NCI-H2196 (cell line): ENCODE results near the gene AK1.
"Not testable (repeated sequence)": the region's sequence is repeated elsewhere in the genome, so short reads cannot be mapped to it uniquely, and the experiment has no call there.

ENCODE experiments used
- DNase-seq: peaks from one replicate; lab custom pipeline; 2025; ENCODE audit not compliant: unreplicated experiment; lab: John Stamatoyannopoulos, UW

The AK1 gene

DNA sequence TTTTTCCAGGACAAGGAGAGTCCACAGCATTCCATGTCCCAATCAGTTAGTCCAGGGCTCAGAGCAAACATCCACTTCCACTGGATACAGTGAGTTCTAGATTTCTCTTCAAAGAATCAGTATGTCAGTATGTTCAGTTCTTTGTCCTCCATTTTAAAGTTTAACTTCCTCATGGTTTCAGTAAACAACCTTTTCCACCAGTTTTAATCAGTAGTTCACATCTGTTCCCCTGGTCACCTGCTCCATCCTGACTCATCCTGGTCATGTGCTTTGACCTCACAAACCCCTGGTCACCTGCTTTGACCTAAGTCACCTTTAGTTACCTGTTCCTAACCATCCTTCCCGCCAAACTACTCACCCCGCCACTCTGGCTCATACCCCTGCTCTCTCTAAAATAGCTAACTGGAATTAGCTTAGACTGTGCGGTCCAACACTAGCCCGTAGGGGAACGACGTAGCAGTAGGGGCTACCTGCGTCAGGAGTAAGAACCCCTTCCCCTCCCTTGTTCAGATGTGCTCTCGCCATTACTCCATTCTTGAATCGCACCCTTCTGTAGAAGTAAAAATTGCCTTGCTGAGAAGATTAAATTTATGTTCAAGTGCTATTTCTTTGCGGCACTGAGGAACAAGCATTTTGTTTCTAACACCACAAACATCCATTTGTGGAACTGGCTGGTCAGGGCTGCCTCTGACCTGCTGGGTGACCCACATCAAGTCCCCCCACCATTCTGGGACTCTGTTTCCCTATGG lies 28.5 kb downstream of the AK1 start:
- no peak for DNase-seq

DNA sequence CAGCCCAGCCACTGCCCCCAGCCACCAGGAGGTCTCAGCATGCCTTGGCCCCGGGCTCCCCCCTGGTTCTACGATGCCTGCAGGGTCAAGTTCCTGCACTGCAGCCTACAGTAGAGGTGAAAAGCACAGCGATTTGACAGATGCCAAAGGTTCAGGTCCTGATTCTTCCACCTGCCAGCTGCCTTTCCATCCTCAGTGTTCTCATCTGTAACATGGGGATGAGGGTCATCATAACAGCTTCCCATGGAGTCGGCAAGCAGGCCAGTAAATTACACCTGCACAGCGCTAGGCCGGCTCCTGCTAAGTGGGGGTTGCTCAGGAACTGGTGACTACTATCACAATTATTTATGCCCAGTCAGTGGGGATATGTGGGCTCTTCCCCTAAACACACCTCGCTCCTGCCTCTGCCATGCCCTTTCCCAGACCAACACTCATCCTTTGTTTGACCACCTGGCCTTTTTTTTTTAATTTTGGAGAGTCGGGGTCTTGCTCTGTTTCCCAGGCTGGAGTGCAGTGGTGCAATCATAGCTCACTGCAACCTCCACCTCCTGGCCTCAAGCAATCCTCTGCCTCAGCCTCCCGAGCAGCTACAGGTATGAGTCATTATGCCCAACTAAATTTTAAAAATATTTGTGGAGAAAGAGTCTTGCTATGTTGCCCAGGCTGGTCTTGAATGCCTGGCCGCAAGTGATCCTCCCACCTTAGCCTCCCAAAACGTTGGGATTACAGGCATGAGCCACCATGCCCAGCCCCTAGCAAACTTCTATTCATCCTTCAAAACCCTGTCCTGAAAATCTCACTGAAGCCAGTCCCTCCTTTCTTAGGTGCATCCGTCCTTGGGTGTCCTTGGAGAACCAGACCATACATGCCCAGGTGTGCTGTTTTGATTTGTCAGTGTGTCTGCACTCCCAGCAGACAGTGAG lies 29.4 kb downstream of the AK1 start:
- no peak for DNase-seq

DNA sequence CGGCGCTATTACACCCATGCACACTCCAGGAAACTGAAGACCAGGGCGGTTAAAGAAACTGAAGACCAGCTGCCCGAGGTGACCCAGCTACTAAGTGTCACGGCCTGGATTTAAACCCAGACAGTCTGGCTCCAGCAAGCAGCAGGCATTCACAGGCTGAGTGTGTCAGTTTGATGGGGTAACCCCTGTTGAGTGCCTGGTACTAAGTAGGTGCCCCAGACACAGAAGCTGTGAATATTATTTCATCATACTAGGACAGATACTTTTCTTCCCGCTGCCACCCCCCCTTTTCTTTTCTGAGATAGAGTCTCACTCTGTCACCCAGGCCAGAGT lies 30.3 kb downstream of the AK1 start:
- peak; percentile 18 for DNase-seq

DNA sequence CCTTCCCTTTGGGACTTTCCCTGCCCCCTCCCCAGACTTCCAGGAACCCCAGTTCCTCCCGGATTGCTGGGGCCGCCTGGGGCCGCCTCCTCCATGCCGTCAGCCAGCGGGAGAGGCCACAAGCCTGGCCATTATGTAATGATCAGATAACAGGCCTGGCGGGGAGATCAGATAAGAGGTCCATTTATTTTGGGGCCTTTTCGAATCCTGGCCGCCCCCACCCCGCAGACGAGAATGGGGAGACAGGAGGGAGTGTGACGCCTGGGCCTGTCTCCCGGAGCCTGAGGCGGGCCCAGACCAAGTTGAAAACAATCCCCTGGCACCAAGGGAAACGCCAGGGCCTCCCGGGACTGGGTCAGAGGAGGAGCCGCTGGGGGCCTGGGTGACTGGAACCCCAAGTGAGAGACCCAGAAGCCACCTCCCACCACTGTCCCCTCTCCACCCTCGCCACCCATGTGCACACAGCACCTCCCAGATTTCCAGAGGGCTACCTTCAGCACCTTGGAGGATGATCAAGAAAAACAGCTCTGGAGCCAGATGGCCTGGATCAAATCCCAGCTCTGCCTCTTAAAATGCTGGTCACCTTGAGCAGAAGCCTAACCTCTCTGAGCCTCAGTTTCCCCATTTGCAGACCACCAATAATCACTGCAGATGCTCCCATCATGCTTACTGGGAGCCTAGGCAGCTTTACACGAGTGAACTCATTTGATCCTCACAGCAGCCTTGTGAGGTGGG lies 30.9 kb downstream of the AK1 start:
- no peak for DNase-seq

DNA sequence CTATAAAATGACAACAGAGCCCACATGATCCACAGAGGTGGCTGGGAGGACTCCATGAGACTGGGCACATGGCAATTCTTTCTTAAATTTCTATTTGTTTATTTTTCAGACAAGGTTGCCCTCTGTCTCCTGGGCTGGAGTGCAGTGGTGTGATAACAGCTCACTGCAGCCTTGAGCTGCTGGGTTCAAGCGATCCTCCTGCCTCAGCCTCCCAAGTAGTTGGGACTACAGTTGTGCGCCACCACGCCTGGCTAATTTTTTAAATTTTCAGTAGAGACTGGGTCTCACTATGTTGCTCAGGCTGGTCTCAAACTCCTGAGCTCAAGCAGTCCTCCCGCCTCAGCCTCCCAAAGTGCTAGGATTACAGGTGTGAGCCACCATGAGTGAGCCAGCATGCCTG lies 31.9 kb downstream of the AK1 start:
- DNase-seq = not testable (repeated sequence)

DNA sequence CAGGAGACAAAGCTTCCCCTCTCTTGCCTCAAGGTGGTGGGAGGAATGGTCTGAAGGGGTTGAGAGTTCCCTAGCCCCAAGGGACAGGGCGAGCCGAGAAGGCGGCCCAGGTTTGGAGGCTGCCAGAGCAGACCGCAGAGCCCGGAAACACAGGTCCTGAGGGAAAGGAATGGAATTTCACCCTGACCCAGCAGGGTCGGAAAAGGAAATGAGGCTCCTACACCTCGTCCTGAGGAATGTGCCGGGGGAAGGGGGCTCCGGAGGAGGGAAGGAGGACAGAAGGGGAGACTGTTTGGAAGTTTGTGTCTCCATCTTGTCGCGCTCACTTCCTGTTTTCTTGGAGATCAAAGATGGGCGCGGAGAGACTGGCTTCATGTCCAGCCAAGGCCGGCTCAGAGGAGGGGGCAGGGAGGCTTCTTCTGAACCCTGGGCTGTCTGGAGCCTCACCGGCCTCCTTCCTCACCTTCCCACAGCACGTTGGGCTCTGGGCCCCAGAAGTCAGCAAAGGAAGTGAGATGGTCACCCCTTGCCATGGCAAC lies 32.6 kb downstream of the AK1 start:
- DNase-seq = no peak

DNA sequence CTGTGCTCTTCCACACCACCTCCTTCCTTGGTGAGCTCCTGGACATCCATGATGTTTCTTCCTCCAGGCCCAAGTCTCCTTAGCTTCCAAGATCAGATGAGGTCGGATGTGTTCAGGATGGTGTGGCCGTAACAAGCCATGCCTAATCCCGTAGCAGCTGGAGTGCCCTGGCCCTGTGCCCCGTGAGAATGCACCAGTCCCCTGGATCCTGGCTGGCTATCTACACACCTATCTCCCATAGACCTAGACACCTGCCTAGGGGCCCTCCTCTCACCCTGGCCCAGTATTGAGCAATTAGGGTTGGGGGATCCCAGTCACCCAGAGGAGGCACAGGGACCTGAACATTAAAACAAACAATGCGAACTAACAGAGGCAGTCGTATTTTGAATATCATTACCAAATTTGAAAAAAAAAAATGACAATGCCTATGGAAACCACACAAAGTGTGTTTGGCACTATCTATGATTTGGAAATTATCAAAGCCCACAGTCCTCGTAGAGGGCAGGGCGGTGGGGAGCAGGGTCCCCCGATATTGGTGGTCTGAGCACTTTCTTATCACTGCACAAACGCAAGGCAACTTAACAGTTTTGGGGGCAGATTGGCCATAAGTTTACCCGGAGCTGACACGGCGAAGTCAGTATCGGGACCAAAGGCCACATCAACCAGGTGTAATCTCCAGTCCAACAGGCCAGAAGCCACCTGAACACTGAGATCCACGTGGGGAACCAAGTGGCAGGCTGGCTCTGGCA lies 36.2 kb downstream of the AK1 start:
- no peak for DNase-seq

DNA sequence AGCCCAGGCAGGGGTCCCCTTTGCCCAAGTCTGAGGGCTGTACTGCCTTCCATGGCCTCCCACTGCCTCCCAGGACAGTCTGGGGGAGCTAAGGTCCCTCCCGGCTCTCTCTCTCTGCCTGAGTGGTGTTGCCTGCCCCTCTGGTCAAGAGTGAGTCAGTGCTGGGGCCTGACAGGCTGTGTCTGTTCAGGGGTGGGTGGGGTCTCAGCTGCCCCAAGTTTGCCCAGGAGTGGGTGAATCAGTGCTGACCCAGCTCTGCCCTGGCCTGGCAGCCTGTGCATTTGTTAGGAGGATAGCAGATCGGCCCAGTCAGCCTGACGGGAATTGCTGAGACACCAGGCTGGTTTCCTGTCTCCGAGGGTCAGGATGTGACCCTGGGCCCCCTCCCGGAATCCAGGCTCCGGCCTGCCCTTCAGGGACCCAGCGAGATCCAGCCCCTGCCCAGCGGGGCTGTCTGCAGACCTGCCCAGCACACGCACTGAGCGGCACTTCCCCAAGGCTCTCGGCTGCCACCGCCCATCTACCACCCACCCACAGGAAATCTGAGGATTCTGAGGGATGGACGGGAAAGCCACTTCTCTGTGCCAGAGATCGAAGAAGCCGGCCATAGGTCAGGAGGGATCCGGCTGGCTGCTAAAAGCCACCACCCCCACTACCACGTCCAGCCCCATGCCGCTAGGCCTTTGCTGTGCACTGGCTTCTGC lies 38.9 kb downstream of the AK1 start:
- no peak for DNase-seq

DNA sequence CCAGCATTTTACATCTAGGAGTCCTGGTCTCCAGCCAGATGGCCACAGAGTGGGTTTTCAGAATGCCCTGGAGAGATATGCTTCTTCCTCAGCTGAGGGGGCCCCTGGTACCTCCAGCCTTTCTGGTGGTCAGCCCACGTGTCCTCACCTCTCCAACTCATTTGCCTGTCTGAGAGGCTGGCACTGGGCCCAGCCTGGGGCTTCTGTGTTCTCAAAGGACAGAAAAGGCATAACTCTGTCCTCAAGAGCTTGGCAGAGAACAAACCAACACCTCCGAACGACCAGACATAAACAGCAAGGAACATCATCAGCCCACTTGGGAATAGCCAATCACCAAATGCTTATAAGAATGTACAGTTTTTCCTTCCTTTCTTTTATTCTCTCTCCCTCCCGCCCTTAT lies 40.1 kb downstream of the AK1 start:
- DNase-seq = no peak

DNA sequence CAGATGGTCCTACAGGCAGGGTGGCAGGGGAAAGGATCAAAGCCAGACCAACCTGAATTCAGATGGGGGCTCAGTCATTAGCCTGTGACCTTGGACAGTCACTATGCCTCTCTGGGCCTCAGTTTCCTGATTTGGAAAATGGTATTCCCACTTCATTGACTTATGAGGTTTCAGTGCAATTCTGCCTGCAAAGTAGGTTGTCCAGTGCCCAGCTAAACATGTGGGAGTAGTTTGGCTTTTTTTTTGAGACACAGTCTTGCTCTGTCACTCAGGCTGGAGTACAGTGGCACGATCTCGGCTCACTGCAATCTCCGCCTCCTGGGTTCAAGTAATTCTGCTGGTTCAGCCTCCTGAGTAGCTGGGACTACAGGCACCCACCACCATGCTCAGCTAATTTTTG lies 40.9 kb downstream of the AK1 start:
- not testable (repeated sequence) for DNase-seq

DNA sequence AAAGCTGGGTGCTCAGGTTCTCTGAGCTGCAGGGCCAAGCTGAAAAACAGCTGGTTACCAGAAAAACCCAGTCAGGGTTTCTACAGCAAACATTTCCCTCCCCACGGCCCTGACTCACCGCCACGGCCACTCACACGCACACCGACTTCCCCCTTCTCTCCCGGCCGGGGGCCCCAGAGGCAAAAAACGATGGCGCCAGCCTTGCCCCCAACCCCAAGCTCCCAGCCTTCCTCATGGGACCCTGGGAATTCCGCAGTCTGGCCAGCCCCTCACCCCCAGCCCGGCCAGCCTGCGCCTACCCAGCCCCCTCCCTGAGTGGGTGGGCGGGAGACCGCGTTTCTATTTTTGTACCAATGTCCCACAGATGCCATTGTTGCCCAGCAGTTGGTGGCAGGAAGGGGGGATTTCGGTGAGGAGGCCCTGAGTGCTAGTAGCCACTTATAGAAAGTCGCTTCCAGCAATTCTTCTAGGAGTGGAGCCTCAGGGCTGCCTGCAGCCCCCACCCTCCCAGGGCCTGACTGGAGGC lies 41.4 kb downstream of the AK1 start:
- no peak for DNase-seq

DNA sequence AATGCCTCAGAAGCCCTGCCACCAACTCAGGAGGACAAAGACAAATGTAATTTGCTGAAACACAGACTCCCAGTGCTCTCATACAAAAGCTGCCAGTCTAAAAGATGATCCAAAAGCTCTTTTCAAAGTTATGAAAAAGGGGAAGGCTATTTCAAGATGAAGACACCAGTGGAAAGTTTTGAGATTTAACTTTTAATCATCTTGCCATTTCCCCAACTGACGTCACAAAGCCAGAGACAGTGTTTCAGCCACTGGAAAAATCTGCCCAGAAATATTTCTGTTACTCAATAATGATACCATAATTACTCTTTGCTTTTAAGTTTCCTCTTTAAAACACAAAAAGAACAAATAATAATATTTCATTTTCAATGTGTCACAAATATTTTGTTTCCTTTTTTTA lies 43.9 kb downstream of the AK1 start:
- no peak for DNase-seq

DNA sequence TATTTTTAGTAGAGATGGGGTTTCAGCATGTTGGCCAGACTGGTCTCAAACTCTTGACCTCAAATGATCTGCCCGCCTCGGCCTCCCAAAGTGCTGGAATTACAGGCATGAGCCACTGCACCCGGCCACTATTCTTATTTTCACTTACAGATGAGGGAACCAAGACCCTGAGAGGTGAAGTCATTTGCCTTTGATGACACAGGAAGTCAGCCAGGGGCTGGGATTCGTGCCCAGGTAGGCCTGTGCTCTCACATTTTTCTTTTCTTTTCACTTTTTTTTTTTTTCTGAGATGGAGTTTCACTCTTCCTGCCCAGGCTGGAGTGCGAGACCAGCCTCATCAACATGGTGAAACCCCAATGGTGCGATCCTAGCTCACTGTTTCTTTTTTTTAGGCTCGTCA lies 45.2 kb downstream of the AK1 start:
- no peak for DNase-seq

DNA sequence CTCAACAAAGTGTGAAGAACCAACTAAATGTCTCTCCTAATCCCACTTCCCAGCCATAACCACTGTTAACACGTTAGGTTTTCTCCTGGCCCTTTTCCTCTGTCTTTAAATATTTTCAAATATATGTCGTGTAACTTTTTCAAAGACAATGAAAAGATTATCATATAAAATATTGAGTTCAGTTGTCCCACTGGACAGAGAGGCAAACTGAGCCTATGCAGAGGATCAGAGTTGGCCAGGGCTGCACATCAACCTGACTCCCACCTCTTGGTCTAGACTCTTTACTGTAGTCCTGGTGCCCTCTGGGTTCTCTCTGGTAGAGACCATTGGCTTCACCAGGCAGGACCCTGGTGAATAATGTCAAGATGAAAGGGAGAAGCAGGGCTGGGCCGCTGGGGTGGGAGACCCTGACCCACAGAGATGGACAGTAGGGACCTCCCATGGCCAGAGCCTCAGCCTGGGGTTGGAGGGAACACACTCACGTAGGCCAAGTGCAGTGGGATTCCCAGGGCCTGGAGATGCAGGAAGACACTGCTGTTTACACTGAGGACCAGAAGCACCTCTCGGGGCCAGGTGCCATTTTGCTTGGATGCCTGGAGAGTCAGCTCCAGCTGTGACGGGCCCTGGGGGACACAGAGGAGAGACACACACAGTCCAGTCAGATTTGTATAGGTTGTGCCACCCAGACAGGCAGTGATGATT lies 48.1 kb downstream of the AK1 start:
- no peak for DNase-seq

DNA sequence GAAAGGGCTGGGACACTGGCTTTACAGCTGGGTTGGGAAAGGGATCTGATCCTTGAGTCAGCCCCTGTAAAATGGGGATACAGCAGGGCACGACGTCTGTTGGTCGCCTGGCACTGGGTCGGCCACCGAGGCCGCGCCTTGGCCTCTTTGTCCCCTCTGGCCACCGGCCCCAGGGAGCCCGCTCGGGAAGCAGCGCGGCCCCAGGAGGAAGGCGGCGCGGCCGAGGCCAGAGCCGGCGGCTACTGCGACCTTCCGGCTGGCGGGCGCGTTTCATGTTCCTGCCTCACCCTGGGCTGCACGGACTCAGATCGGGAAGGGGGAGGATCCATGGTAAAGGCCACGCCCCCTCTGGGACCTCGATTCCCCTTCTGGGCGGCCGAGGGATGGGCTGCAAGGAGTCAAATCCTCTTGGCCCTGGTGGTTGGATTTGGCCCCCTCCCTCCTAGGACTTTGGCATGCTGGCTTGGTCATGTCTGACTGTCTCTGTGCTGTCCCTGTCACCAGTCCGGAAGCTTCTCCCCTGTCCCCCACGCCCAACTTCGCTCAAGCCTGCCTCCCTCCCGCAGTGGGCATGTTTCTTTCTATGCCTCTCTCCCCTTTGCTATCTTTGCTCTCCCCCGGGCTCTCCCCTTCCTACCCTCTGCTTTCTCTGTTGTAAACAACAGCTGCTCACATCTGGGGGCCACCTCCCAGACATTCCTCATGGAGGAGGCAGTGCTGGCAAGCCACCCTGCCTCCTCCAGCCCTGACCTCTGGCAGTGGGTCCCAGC lies 49.0 kb downstream of the AK1 start:
- DNase-seq = no peak

DNA sequence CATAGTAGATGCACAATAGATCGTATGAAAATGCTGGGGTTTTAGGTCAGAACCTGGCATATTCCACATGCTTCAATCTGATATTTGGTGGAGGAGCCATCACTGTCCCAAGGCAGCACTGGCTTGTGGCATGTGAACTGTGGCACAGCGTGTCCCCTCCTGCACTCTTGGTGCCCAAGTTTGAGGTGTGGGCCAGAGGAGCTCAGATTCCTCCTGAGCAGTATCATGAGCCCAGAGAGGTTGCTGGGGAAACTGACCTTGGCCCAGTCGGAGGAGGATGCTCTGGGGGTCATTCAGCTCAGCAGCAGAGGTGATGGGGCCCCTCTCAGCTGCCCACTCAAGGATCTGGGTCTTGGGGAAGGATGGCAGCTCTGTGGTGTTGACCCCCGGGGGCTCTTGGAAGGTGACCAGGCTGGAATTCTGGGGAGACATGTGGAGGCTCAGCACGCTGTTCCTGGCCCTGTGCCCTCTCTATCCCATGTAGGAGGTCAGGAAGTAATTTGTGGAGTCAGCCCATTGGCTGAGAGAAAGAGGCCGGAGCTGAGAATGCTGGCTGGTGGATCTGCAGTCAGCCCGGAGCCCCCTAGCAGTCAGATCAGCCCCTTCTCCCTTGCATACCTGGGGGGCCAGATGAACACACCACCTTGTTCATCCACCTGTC lies 51.1 kb downstream of the AK1 start:
- no peak for DNase-seq

DNA sequence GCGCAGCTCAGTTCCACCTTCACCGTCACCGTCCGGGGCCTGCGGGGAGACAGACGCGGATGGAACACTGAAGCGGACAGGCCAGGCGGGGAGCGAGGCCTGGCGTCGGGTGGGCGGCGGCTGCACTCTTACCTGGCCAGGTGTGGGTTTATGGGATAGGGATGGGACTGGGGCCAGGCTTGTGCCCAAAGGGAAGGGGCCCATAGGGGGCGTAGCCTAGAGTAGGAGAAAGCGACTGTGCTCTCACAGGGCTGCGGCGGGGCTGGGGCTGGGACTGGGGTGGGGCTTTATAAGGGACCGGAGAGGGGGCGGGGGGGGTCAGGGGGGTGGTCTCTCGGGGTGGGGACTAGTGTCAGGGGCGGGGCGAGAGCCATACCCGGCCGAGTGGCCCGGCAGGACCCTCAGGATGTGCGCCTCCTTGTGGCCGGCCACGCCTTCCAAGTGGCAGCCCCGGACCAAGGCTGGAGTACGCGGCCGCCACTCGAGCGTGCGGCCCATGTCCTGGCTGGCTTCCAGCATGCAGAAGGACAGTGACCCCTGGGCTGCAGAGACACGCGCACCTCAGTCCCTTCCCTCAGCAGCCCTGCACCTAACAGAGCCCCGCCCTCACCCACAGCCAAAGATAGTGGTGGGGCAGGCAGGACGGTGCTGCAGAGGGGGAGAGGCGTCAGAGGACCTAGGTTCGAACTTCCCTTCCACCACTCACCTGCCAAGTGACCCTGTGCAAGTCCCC lies 52.0 kb downstream of the AK1 start:
- no peak for DNase-seq
